CD14-positive monocyte (primary cell): Measurements from ENCODE around the gene ADAMTS20. TPM values are rescaled to one million over a fixed set of nuclear protein-coding genes. Genes with fewer than 3 reads are reported as not detected.

Experiments used
- DNase-seq, 3 donors: peaks; one replicate each; pipeline ENCODE4 v3.0.0-alpha.2; 2011 to 2022
- H2AFZ ChIP-seq: 2 replicates; pipeline ENCODE4 v1.6.0; 2012; ENCODE audit warnings: mild to moderate bottlenecking, low read depth, low read length, inconsistent platforms; ENCODE audit not compliant: insufficient read depth, poor library complexity, severe bottlenecking
- H3K27ac ChIP-seq, 2 donors: 1 replicate in 1 of 2; 2 replicates in 1 of 2; pipeline ENCODE4 v1.5.1; 2012 to 2013; ENCODE audit warnings: low read length in 2 of 2, control low read depth in 1 of 2, inconsistent platforms in 1 of 2, low read depth in 1 of 2, mild to moderate bottlenecking in 1 of 2
- H3K27me3 ChIP-seq, 2 donors: one replicate each; pipeline versions ENCODE4 v1.6.0 to v1.6.1; 2011 to 2013; ENCODE audit warnings: low read length in 2 of 2; ENCODE audit not compliant: control insufficient read depth in 2 of 2, insufficient read depth in 2 of 2
- H3K36me3 ChIP-seq, 2 donors: replicated peaks in 1 of 2; 1 replicate in 1 of 2; 2 replicates in 1 of 2; pipeline versions ENCODE4 v1.5.1 to v1.6.1; 2012 to 2013; ENCODE audit warnings: low read length in 2 of 2, control low read depth in 1 of 2, inconsistent platforms in 1 of 2, mild to moderate bottlenecking in 1 of 2; ENCODE audit not compliant: insufficient read depth in 2 of 2, control insufficient read depth in 1 of 2
- H3K4me1 ChIP-seq, 2 donors: 1 replicate in 1 of 2; 2 replicates in 1 of 2; pipeline versions ENCODE4 v1.5.1 to v1.6.1; 2012 to 2013; ENCODE audit warnings: low read length in 2 of 2, control low read depth in 1 of 2, inconsistent platforms in 1 of 2, mild to moderate bottlenecking in 1 of 2, moderate library complexity in 1 of 2; ENCODE audit not compliant: insufficient read depth in 2 of 2, control insufficient read depth in 1 of 2
- H3K4me2 ChIP-seq: replicated peaks from 2 replicates; pipeline ENCODE3; 2012; ENCODE audit warnings: low read length, moderate library complexity, mild to moderate bottlenecking; ENCODE audit not compliant: poor library complexity, severe bottlenecking; ENCODE audit errors: extremely low read depth
- H3K4me3 ChIP-seq, 3 experiments: fragments of 200-600 bp in 1 of 3; sonication (generic) in 1 of 3; replicated peaks in 1 of 3; 1 replicate in 2 of 3; 2 replicates in 1 of 3; pipeline ENCODE4 v1.5.1; 2011 to 2013; ENCODE audit warnings: low read length in 3 of 3, mild to moderate bottlenecking in 3 of 3, control low read depth in 2 of 3, low read depth in 2 of 3, inconsistent platforms in 1 of 3, moderate library complexity in 1 of 3
- H3K79me2 ChIP-seq: 2 replicates; pipeline ENCODE4 v1.6.0; 2012; ENCODE audit warnings: mild to moderate bottlenecking, control low read depth, inconsistent platforms, low read length, moderate library complexity; ENCODE audit not compliant: insufficient read depth
- H3K9ac ChIP-seq: 2 replicates; pipeline ENCODE4 v1.6.0; 2017; ENCODE audit warnings: low read length, mild to moderate bottlenecking; ENCODE audit not compliant: insufficient read depth, poor library complexity, severe bottlenecking
- H3K9me3 ChIP-seq, 2 donors: replicated peaks in 1 of 2; 1 replicate in 1 of 2; 2 replicates in 1 of 2; pipeline versions ENCODE4 v1.5.1 to v1.6.1; 2012 to 2013; ENCODE audit warnings: low read length in 2 of 2, control low read depth in 1 of 2; ENCODE audit not compliant: control insufficient read depth in 1 of 2, insufficient read depth in 1 of 2
- H4K20me1 ChIP-seq: 2 replicates; pipeline ENCODE4 v1.6.0; 2012; ENCODE audit warnings: mild to moderate bottlenecking, low read length, control low read depth, moderate library complexity; ENCODE audit not compliant: insufficient read depth
- H3K27ac Mint-ChIP-seq, 7 donors: one replicate each; pipeline ENCODE4 v1.8.0; 2020; ENCODE audit warnings: mild to moderate bottlenecking in 7 of 7, mixed read lengths in 7 of 7, moderate library complexity in 6 of 7, inconsistent platforms in 2 of 7
- H3K27me3 Mint-ChIP-seq, 3 donors: one replicate each; pipeline ENCODE4 v1.8.0; 2021 to 2022; ENCODE audit warnings: low read depth in 3 of 3, mild to moderate bottlenecking in 3 of 3, mixed read lengths in 3 of 3, moderate library complexity in 3 of 3, inconsistent platforms in 1 of 3
- H3K36me3 Mint-ChIP-seq, 2 donors: one replicate each; pipeline ENCODE4 v1.8.0; 2020; ENCODE audit warnings: mixed read lengths in 2 of 2, inconsistent platforms in 1 of 2, mild to moderate bottlenecking in 1 of 2
- H3K4me1 Mint-ChIP-seq: one replicate; pipeline ENCODE4 v1.8.0; 2020; ENCODE audit warnings: mild to moderate bottlenecking, mixed read lengths
- H3K4me3 Mint-ChIP-seq, 2 donors: one replicate each; pipeline ENCODE4 v1.8.0; 2020; ENCODE audit warnings: mild to moderate bottlenecking in 2 of 2, mixed read lengths in 2 of 2, moderate library complexity in 1 of 2
- H3K9me3 Mint-ChIP-seq, 7 donors: one replicate each; pipeline ENCODE4 v1.8.0; 2020 to 2022; ENCODE audit warnings: mixed read lengths in 7 of 7, mild to moderate bottlenecking in 6 of 7, moderate library complexity in 6 of 7, inconsistent platforms in 2 of 7
- CTCF ChIP-seq: fragments of 200-600 bp; IDR thresholded peaks from one replicate; pipeline ENCODE4 v1.8.0; 2022; ENCODE audit warnings: antibody characterized with exemption, mild to moderate bottlenecking
- WGBS: methylation state at CpG from one replicate; pipeline ENCODE4 v1.1.5; 2013; ENCODE audit warnings: missing lambda C conversion rate; ENCODE audit not compliant: insufficient coverage; 5-methylcytosine and 5-hydroxymethylcytosine counted together
- intact Hi-C, 2 donors: fragments of 100-400 bp; cut with micrococcal nuclease; formaldehyde crosslinking; loops; one replicate each; pipeline versions ENCODE4 v1.15.0 to v1.15.1; 2023
- polyA plus RNA-seq, 3 donors: library from polyadenylated mRNA; depleted of rRNA in 1 of 3; unstranded in 2 of 3; stranded (reverse) in 1 of 3; fragments of 300-500 nt in 2 of 3; fragments of >200 nt in 1 of 3; fragmentation: Illumina TruSeq in 2 of 3; gene quantifications; 1 replicate in 2 of 3; 2 replicates in 1 of 3; pipeline ENCODE4 v1.2.3, GENCODE V29; 2012 to 2021

The ADAMTS20 gene
- polyA plus RNA-seq, 3 donors: not detected

GRCh38 chr12:43308776-43309175 lies 243.2 kb downstream of the ADAMTS20 start:
- Histone ChIP-seq H3K27me3 (no peaks in the 10 kb centered on the region), H3K9ac (no peak overlapping the region), H3K36me3 (no peaks in the 10 kb centered on the region), H3K9me3 (no peaks in the 10 kb centered on the region), H2AFZ (no peak overlapping the region), H3K4me1 (peaks cover 6 to 7% of the 10 kb centered on the region in 2 donors), H3K27ac (no peak overlapping the region), H4K20me1 (no peaks in the 10 kb centered on the region), H3K4me3 (no peak overlapping the region), H3K4me2 (no peak overlapping the region), H3K79me2 (no peaks in the 10 kb centered on the region)
- intact Hi-C loops: no loop called here
- Mint-ChIP-seq H3K9me3 (peaks cover 0 to 9% (median 5%) of the 10 kb centered on the region in 7 donors), H3K4me1 (peaks cover 8% of the 10 kb centered on the region), H3K27me3 (peaks cover 0 to 2% (median 0%) of the 10 kb centered on the region in 3 donors), H3K36me3 (no peaks in the 10 kb centered on the region), H3K27ac (no peak overlapping the region), H3K4me3 (no peak overlapping the region)
- no peak for TF ChIP-seq CTCF
- WGBS: no CpG with 5 or more reads among the region's 3 CpGs
- no peak for DNase-seq

- no peak for TF ChIP-seq CTCF
- H3K4me1 ChIP-seq: no peaks in the 10 kb centered on the region
- DNase-seq: no peak
- no peaks in the 10 kb centered on the region for H4K20me1 ChIP-seq
- Mint-ChIP-seq H3K27ac (no peak overlapping the region), H3K4me1 (peaks cover 3% of the 10 kb centered on the region), H3K4me3 (no peak overlapping the region), H3K27me3 (peaks cover 0 to 2% (median 0%) of the 10 kb centered on the region in 3 donors), H3K36me3 (no peaks in the 10 kb centered on the region), H3K9me3 (peaks cover 4 to 11% (median 10%) of the 10 kb centered on the region in 7 donors)
- no peaks in the 10 kb centered on the region for H3K36me3 ChIP-seq
- H3K4me2 ChIP-seq: no peak overlapping the region
- H3K27me3 ChIP-seq: no peaks in the 10 kb centered on the region
- intact Hi-C loops: no loop called here
- H3K9me3 ChIP-seq: no peaks in the 10 kb centered on the region
- H3K4me3 ChIP-seq: no peak overlapping the region
- no peak overlapping the region for H2AFZ ChIP-seq
- H3K9ac ChIP-seq: no peak overlapping the region
- no CpG with 5 or more reads among the region's 2 CpGs for WGBS
- no peaks in the 10 kb centered on the region for H3K79me2 ChIP-seq
- no peak overlapping the region for H3K27ac ChIP-seq
Measured at GRCh38 chr12:43307126-43307525, 244.9 kb downstream of the ADAMTS20 start.
